ENCODE results near the gene USP24. TPM values are rescaled to one million over a fixed set of nuclear protein-coding genes. Genes with fewer than 3 reads are reported as not detected.
"Not testable (repeated sequence)": the region's sequence is repeated elsewhere in the genome, so short reads cannot be mapped to it uniquely, and the experiment has no call there.

Gene USP24
- total and polyA plus RNA-seq, 10 of the 15 experiments (the other 5 are each of a cell fraction or from before 2014, with no cell fraction given), result 4.6 to 36.5 (median 25.3) TPM

DNA sequence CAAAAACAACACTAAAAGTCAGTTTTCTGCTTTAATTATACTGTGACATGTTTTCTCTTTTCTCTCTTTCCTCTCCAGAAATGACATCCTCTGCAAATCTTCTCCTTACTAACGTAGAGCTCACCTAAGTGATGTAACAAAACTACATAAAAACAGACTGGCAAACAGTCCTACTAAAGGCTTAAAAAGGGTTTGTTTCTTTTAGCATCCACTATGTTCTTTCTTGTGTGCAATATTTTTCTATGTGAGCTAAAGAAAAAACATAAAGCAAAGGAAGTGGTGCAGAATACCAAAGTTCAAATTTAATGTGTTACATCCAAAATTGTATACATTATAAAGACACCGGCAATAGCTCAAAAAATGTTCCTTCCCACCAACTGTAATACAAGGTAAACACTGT lies 14.5 kb downstream of the USP24 start (continued):
- TF ChIP-seq, protein P1, sequence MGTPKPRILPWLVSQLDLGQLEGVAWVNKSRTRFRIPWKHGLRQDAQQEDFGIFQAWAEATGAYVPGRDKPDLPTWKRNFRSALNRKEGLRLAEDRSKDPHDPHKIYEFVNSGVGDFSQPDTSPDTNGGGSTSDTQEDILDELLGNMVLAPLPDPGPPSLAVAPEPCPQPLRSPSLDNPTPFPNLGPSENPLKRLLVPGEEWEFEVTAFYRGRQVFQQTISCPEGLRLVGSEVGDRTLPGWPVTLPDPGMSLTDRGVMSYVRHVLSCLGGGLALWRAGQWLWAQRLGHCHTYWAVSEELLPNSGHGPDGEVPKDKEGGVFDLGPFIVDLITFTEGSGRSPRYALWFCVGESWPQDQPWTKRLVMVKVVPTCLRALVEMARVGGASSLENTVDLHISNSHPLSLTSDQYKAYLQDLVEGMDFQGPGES (IDR thresholded peaks at IDR 0.05), result no peak

DNA sequence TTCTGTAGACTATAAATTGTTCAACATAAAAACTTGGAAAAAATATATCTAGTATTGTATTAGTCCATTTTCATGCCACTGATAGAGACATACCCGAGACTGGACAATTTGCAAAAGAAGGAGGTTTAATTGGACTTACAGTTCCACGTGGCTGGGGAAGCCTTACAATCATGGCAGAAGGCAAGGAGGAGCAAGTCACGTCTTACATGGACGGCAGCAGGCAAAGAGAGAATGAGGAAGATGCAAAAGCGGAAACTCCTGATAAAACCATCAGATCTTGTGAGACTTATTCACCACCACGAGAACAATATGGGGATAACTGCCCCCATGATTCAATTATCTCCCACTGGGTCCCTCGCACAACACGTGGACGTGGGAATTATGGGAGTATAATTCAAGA lies 15.4 kb downstream of the USP24 start:
- H4K20me1 ChIP-seq (ENCODE audit: control insufficient read depth, insufficient read depth); in situ Hi-C loops (cut with MboI); H3K36me3 ChIP-seq (ENCODE audit: control insufficient read depth in 2 of 2, insufficient read depth in 2 of 2, low read length in 1 of 2); H2AFZ ChIP-seq (ENCODE audit: control insufficient read depth, low read depth, low read length); intact Hi-C loops (cut with micrococcal nuclease; ENCODE audit: unreplicated experiment); H3K4me1 ChIP-seq (ENCODE audit: control insufficient read depth, insufficient read depth, low read length); H3K27ac ChIP-seq (ENCODE audit: control insufficient read depth, insufficient read depth); H3K4me3 ChIP-seq; DNase-seq (ENCODE audit: low read depth, low spot score); FAIRE-seq; H3K9ac ChIP-seq (ENCODE audit: control insufficient read depth, insufficient read depth, low read length); BruUV-seq (replicated peaks); ATAC-seq; H3K4me2 ChIP-seq (ENCODE audit: control insufficient read depth, insufficient read depth); H3K27me3 ChIP-seq (replicated peaks in 1 of 2; ENCODE audit: control insufficient read depth in 2 of 2, insufficient read depth in 2 of 2, low read length in 1 of 2); H3K9me3 ChIP-seq (replicated peaks; ENCODE audit: control insufficient read depth, insufficient read depth, low read length): not testable (repeated sequence)
- ChIA-PET POLR2A (interaction anchor here (0.7 kb wide), 1 partner anchor 15 kb away, joined by 3 read pairs; no protein-coding TSS in a partner anchor), CTCF (interaction anchor here (0.8 to 1.5 kb wide), 2 partner anchors 10 to 176 kb away, joined by 3 to 9 read pairs; no protein-coding TSS in a partner anchor), RAD21 (ENCODE audit: unreplicated experiment) (interaction anchor here (1.7 kb wide), 1 partner anchor 10 kb away, joined by 12 read pairs; no protein-coding TSS in a partner anchor), SMC1A (ENCODE audit: uncharacterized antibody, unreplicated experiment) (interaction anchor here (1.0 to 1.7 kb wide), 2 partner anchors 9 to 60 kb away, joined by 3 to 8 read pairs; no protein-coding TSS in a partner anchor)
- 92% methylated on average over 9 of the region's 9 CpGs for WGBS (ENCODE audit: insufficient coverage, insufficient replicate concordance, low lambda C conversion rate, missing lambda C conversion rate)
- H3K79me2 ChIP-seq (ENCODE audit: control insufficient read depth, insufficient read depth, low read length), result peaks cover 27% of the 10 kb centered on the region

GRCh38 chr1:55198044-55198443 lies 17.1 kb downstream of the USP24 start:
- 99% methylated on average over 4 of the region's 4 CpGs for WGBS (ENCODE audit: insufficient coverage, insufficient replicate concordance, low lambda C conversion rate, missing lambda C conversion rate)
- Histone ChIP-seq H3K36me3 (ENCODE audit: control insufficient read depth in 2 of 2, insufficient read depth in 2 of 2, low read length in 1 of 2) (peaks cover 0 to 8% of the 10 kb centered on the region in 2 experiments; a peak in 3 of 4 replicates), H3K9ac (ENCODE audit: control insufficient read depth, insufficient read depth, low read length) (no peak overlapping the region), H4K20me1 (ENCODE audit: control insufficient read depth, insufficient read depth) (no peaks in the 10 kb centered on the region), H3K9me3 (replicated peaks; ENCODE audit: control insufficient read depth, insufficient read depth, low read length) (no peaks in the 10 kb centered on the region), H3K79me2 (ENCODE audit: control insufficient read depth, insufficient read depth, low read length) (peaks cover 19% of the 10 kb centered on the region), H3K27me3 (replicated peaks in 1 of 2; ENCODE audit: control insufficient read depth in 2 of 2, insufficient read depth in 2 of 2, low read length in 1 of 2) (no peaks in the 10 kb centered on the region), H2AFZ (ENCODE audit: control insufficient read depth, low read depth, low read length) (no peak overlapping the region), H3K27ac (ENCODE audit: control insufficient read depth, insufficient read depth) (no peak overlapping the region), H3K4me2 (ENCODE audit: control insufficient read depth, insufficient read depth) (no peak overlapping the region), H3K4me1 (ENCODE audit: control insufficient read depth, insufficient read depth, low read length) (peaks cover 5% of the 10 kb centered on the region; the same call in 1 of the 2 replicates), H3K4me3 (no peak overlapping the region)
- FAIRE-seq, result no peak
- RAD21 ChIA-PET (ENCODE audit: unreplicated experiment), result interaction anchor here (0.7 kb wide), 1 partner anchor 11 kb away, joined by 4 read pairs; no protein-coding TSS in a partner anchor
- SMC1A ChIA-PET (ENCODE audit: uncharacterized antibody, unreplicated experiment), result interaction anchor here (1.3 kb wide), 1 partner anchor 11 kb away, joined by 3 read pairs; no protein-coding TSS in a partner anchor
- POLR2A ChIA-PET, result no interaction called here
- no peak for ATAC-seq
- DNase-seq (ENCODE audit: low read depth, low spot score), result no peak
- CTCF ChIA-PET, result no interaction called here
- in situ Hi-C loops (cut with MboI) (no loop called here), intact Hi-C loops (cut with micrococcal nuclease; ENCODE audit: unreplicated experiment) (no loop called here)
- BruUV-seq (replicated peaks), result no TSS peak
- TF ChIP-seq USF2 (IDR thresholded peaks at IDR 0.05; ENCODE audit: borderline replicate concordance, low read depth, low read length), result no peak
- no peak for TF ChIP-seq RELA (IDR thresholded peaks at IDR 0.05; ENCODE audit: borderline replicate concordance, partially characterized antibody)
- no peak for TF ChIP-seq RBBP5 (conservative IDR thresholded peaks at IDR 0.05)
- TF ChIP-seq HSF1 (IDR thresholded peaks at IDR 0.05; ENCODE audit: low read depth, low read length), result no peak
- TF ChIP-seq NFYA (IDR thresholded peaks at IDR 0.05; ENCODE audit: borderline replicate concordance, low read depth, low read length), result no peak
- no peak for TF ChIP-seq GABPA (IDR thresholded peaks at IDR 0.05; ENCODE audit: low read depth)
- no peak for TF ChIP-seq POU2F2 (IDR thresholded peaks at IDR 0.05; ENCODE audit: borderline replicate concordance, low read depth, low read length)
- no peak for TF ChIP-seq CHD2 (IDR thresholded peaks at IDR 0.05; ENCODE audit: borderline replicate concordance, low read depth, low read length)

All from GM12878 (cell line).